GM12878 (cell line): ENCODE data around the gene ITGB5. TPM values are rescaled to one million over a fixed set of nuclear protein-coding genes. Genes with fewer than 3 reads are reported as not detected.

Source experiments
- BCL11A ChIP-seq: IDR thresholded peaks from 2 replicates; pipeline ENCODE4 v1.6.1; 2011; ENCODE audit warnings: low read depth, low read length
- CTCF ChIP-seq, 3 experiments: IDR thresholded peaks in 2 of 3; conservative IDR thresholded peaks in 1 of 3; 2 replicates each; pipeline ENCODE4 v1.5.1; 2011; ENCODE audit warnings: low read depth in 3 of 3, low read length in 3 of 3, mild to moderate bottlenecking in 3 of 3, control low read depth in 2 of 3, moderate library complexity in 2 of 3, inconsistent platforms in 1 of 3, mixed read lengths in 1 of 3; ENCODE audit not compliant: control insufficient read depth in 2 of 3, insufficient read depth in 1 of 3; ENCODE audit errors: extremely low read depth in 1 of 3
- EGR1 ChIP-seq, 2 experiments: IDR thresholded peaks; 1 replicate in 1 of 2; 2 replicates in 1 of 2; pipeline ENCODE4 v1.6.1; 2011 to 2012; ENCODE audit warnings: low read depth in 2 of 2, low read length in 2 of 2, borderline replicate concordance in 1 of 2, mild to moderate bottlenecking in 1 of 2, moderate library complexity in 1 of 2
- GATAD2B ChIP-seq: fragments of 450-650 bp; conservative IDR thresholded peaks from 2 replicates; pipeline ENCODE4 v1.6.1; 2017; ENCODE audit warnings: low read depth, mild to moderate bottlenecking, moderate library complexity
- HDAC6 ChIP-seq: fragments of 200-600 bp; sonication (generic); IDR thresholded peaks from one replicate; pipeline ENCODE4 v1.8.0; 2017; ENCODE audit warnings: antibody characterized with exemption; ENCODE audit not compliant: unreplicated experiment
- IRF5 ChIP-seq: fragments of 450-650 bp; IDR thresholded peaks from 2 replicates; pipeline ENCODE4 v1.6.1; 2017; ENCODE audit warnings: borderline replicate concordance
- KLF5 ChIP-seq: fragments of 450-650 bp; IDR thresholded peaks from 2 replicates; pipeline ENCODE4 v1.6.1; 2014; ENCODE audit warnings: mild to moderate bottlenecking; ENCODE audit not compliant: partially characterized antibody
- LARP7 ChIP-seq: fragments of 450-650 bp; IDR thresholded peaks from 2 replicates; pipeline ENCODE4 v1.6.1; 2017; ENCODE audit warnings: mild to moderate bottlenecking
- MLLT1 ChIP-seq: fragments of 450-650 bp; IDR thresholded peaks from 2 replicates; pipeline ENCODE4 v1.6.1; 2016; ENCODE audit warnings: mild to moderate bottlenecking
- RB1 ChIP-seq: fragments of 450-650 bp; formaldehyde crosslinking; IDR thresholded peaks from 2 replicates; pipeline ENCODE4 v1.6.1; 2017; ENCODE audit warnings: mild to moderate bottlenecking, borderline replicate concordance
- TAF1 ChIP-seq: IDR thresholded peaks from 2 replicates; pipeline ENCODE4 v1.6.1; 2011; ENCODE audit warnings: mild to moderate bottlenecking, low read depth, low read length, borderline replicate concordance
- polyA plus RNA-seq, 11 experiments: library from polyadenylated mRNA; depleted of rRNA in 4 of 11; unstranded in 6 of 11; stranded (reverse) in 5 of 11; fragments of >200 nt; fragmentation: Nextera tagmentation in 4 of 11; fragmentation: Illumina TruSeq in 1 of 11; extraction: Ambion mirVana in 4 of 11; extraction: Trizol in 1 of 11; gene quantifications; 1 replicate in 1 of 11; 2 replicates in 10 of 11; pipeline versions ENCODE4 v1.2.1 to v1.2.3, GENCODE V29; 2011 to 2016; ENCODE audit warnings: inconsistent platforms in 2 of 11, missing spikeins in 2 of 11, low read depth in 1 of 11
- total RNA-seq, 4 experiments: library from RNA; depleted of rRNA in 3 of 4; stranded (reverse); fragments of >200 nt in 3 of 4; fragmentation: Illumina TruSeq in 1 of 4; extraction: Trizol in 1 of 4; gene quantifications; 2 replicates each; pipeline versions ENCODE4 v1.2.1 to v1.2.3, GENCODE V29; 2013 to 2021

Gene ITGB5
- total and polyA plus RNA-seq, 10 of the 15 experiments (the other 5 are each of a cell fraction or from before 2014, with no cell fraction given), result 0.05 to 10.0 (median 0.83) TPM; not detected in 2

GRCh38 chr3:124887177-124887931, at the start of gene ITGB5 (continued):
- TF ChIP-seq IRF5 (no peak), MLLT1 (no peak), GATAD2B (0 out of 2 replicates have a peak, but pooled peaks have one; percentile 28), EGR1 (IDR thresholded peaks at IDR 0.05; ENCODE audit: borderline replicate concordance in 1 of 2, low read depth in 2 of 2, low read length in 2 of 2) (no peak), HDAC6 (peak; percentile 43), RB1 (0 out of 2 replicates have a peak, but pooled peaks have one; percentile 46), TAF1 (no peak), CTCF (IDR thresholded peaks at IDR 0.05 in 2 of 3, conservative IDR thresholded peaks at IDR 0.05 in 1 of 3; ENCODE audit: control insufficient read depth in 2 of 3, extremely low read depth in 1 of 3, insufficient read depth in 1 of 3, low read depth in 3 of 3, low read length in 3 of 3) (no peak), LARP7 (peak; percentile 39; the same call in 1 of the 2 replicates), BCL11A (no peak), KLF5 (no peak)
